ENCODE measurements around the gene TNS1.

The TNS1 gene

DNA sequence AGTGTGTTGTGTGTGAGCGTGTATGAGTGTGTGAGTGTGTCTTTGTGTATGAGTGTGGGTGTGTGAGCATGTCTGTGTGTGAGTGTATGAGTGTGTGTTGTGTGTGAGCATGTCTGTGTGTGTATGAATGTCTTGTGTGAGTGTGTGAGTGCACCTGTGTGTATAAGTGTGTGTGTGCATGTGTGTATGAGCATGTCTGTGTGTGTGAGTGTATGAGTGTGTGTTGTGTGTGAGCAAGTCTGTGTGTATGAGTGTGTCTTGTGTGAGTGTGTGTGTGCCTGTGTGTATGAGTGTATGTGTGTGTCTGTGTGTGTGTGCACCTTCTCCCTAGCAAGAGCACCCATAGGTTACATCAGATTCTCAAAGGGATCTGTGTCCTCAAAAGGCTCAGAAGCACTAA, 28.5 kb upstream of the TNS1 start:
- DNase-seq = no peak
- in situ Hi-C loops (cut with HindIII; ENCODE audit: low pct_ligation_motif_present, low pct_unique_long_range_greater_than_20kb, low sequenced_read_pairs) = no loop called here

- in situ Hi-C loops (cut with HindIII; ENCODE audit: low pct_ligation_motif_present, low pct_unique_long_range_greater_than_20kb, low sequenced_read_pairs) = no loop called here
- no peak for DNase-seq
These were observed 27.8 kb upstream of the TNS1 start for GRCh38 chr2:218030409-218031195.

- in situ Hi-C loops (cut with HindIII; ENCODE audit: low pct_ligation_motif_present, low pct_unique_long_range_greater_than_20kb, low sequenced_read_pairs) = no loop called here
- no peak for DNase-seq
These were observed 26.9 kb upstream of the TNS1 start for GRCh38 chr2:218029366-218030360.

GRCh38 chr2:218028562-218029348, 26.0 kb upstream of the TNS1 start:
- in situ Hi-C loops (cut with HindIII; ENCODE audit: low pct_ligation_motif_present, low pct_unique_long_range_greater_than_20kb, low sequenced_read_pairs) = no loop called here
- DNase-seq = no peak

GRCh38 chr2:218028189-218028495, 25.3 kb upstream of the TNS1 start:
- in situ Hi-C loops (cut with HindIII; ENCODE audit: low pct_ligation_motif_present, low pct_unique_long_range_greater_than_20kb, low sequenced_read_pairs) = no loop called here
- DNase-seq = no peak

- in situ Hi-C loops (cut with HindIII; ENCODE audit: low pct_ligation_motif_present, low pct_unique_long_range_greater_than_20kb, low sequenced_read_pairs) = no loop called here
- no peak for DNase-seq
These were observed 24.8 kb upstream of the TNS1 start for GRCh38 chr2:218027426-218028188.

- in situ Hi-C loops (cut with HindIII; ENCODE audit: low pct_ligation_motif_present, low pct_unique_long_range_greater_than_20kb, low sequenced_read_pairs) = no loop called here
These were observed 24.1 kb upstream of the TNS1 start for GRCh38 chr2:218026676-218027425.

GRCh38 chr2:218026244-218026643, 23.4 kb upstream of the TNS1 start:
- in situ Hi-C loops (cut with HindIII; ENCODE audit: low pct_ligation_motif_present, low pct_unique_long_range_greater_than_20kb, low sequenced_read_pairs) = no loop called here
- DNase-seq = no peak

More at GRCh38 chr2:218026676-218027425, 24.1 kb upstream of the TNS1 start:
- DNase-seq = no peak

DNA sequence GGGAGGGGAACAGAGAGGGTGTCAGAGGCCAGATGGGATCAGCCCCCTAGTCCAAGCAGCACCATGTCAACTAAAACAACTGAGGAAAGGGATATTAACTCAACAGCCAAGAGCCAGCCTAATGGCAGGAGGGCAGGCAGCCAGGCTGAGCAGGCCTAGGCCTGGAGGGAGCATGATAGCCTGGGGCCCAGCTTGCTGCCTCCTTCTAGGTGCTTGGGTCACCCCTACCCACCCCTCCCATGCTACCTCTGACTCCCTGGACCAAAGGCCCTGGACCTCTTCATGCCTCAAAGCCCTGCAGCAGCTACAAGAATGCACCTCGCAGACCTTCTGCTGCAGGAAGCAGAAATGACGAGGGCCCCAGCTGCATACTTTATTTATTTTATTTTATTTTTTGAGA, 22.1 kb upstream of the TNS1 start:
- no peak for DNase-seq
- in situ Hi-C loops (cut with HindIII; ENCODE audit: low pct_ligation_motif_present, low pct_unique_long_range_greater_than_20kb, low sequenced_read_pairs) = no loop called here

DNA sequence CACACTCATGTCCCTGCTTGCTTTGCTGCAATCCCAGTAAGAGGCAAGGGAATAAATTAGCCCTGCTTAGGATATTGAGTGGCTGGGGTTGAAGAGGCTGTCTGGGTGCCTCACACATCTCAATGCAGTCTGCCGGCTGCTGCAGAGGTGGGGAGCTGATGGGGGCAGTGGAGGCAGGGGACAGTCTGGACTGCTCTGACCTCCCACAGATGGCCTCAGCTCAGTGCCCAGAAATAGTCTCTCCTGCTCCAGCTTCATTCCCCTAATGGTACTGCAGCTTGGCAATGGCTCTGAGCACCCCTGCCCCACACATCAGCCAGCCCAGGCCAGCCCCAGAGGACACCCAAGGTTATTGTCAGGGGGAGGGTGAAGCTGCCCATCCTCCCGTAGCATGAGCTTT, 21.5 kb upstream of the TNS1 start:
- no peak for DNase-seq
- in situ Hi-C loops (cut with HindIII; ENCODE audit: low pct_ligation_motif_present, low pct_unique_long_range_greater_than_20kb, low sequenced_read_pairs) = no loop called here

GRCh38 chr2:218023636-218024035, 20.8 kb upstream of the TNS1 start:
- in situ Hi-C loops (cut with HindIII; ENCODE audit: low pct_ligation_motif_present, low pct_unique_long_range_greater_than_20kb, low sequenced_read_pairs) = no loop called here
- DNase-seq = no peak

- in situ Hi-C loops (cut with HindIII; ENCODE audit: low pct_ligation_motif_present, low pct_unique_long_range_greater_than_20kb, low sequenced_read_pairs) = no loop called here
- DNase-seq = no peak
These were observed 20.2 kb upstream of the TNS1 start for GRCh38 chr2:218022851-218023530.

DNA sequence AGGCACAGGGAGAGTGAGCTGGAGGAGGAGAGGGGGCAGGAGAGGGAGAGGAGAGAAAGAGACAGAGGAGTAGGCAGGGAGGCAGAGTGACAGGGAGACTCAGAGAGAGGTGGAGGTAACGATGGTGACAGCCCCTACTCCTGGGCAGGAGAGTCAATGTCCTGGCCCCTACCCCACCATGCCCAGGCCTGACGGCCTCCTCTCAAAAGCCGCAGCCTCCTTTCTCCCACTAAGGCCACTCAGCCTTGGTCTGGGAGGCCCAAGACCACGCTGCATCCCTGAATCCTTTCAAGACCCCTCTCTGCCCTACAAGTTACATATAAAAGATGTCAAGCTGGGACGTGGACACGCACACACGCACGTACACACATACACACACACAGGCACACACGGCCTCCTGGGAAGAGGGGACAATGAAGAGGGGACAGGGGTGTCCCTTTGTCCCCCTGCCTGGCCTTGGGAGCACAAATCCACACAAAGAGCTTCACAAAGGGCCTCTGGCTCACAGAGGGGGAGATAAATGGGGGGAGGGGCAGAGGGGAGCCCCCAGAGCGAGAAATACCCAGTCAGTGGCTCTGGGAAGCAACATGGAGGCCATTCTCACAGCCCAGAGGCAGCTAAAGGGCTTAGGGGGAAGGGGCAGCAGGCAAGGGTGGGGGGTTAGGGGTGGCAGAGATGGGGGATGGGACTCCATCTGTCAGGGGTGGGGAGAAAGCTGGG, 19.5 kb upstream of the TNS1 start:
- DNase-seq = no peak
- in situ Hi-C loops (cut with HindIII; ENCODE audit: low pct_ligation_motif_present, low pct_unique_long_range_greater_than_20kb, low sequenced_read_pairs) = no loop called here

DNA sequence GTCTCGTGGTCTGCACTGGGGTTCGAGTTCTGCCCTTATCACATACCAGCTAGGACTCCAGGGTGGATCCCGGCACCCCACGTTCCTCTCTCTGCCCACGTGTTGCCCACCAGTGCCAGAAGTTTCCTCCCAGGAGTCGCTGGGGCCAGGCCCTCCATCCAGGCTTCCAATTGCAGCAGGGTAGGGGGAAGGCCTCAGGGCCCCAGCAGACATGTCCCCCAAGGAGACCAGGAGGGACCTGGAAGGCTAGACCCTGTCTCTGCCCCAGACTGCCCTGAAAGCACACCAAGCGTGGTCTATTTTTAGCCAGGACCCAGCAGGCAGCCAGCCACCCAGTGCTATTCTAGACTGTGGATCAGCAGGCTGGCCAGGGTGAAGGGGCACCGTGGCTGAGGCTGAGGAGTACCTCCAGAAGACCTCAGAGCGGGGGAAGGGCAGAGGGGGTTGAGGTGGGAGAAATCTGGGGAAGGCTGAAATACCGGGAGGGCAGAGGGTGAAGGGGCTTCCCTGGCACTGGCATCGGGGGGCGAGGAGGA, 18.8 kb upstream of the TNS1 start:
- DNase-seq = no peak
- in situ Hi-C loops (cut with HindIII; ENCODE audit: low pct_ligation_motif_present, low pct_unique_long_range_greater_than_20kb, low sequenced_read_pairs) = no loop called here

- no peak for DNase-seq
- in situ Hi-C loops (cut with HindIII; ENCODE audit: low pct_ligation_motif_present, low pct_unique_long_range_greater_than_20kb, low sequenced_read_pairs) = no loop called here
These were observed 18.3 kb upstream of the TNS1 start for GRCh38 chr2:218020966-218021535.

DNA sequence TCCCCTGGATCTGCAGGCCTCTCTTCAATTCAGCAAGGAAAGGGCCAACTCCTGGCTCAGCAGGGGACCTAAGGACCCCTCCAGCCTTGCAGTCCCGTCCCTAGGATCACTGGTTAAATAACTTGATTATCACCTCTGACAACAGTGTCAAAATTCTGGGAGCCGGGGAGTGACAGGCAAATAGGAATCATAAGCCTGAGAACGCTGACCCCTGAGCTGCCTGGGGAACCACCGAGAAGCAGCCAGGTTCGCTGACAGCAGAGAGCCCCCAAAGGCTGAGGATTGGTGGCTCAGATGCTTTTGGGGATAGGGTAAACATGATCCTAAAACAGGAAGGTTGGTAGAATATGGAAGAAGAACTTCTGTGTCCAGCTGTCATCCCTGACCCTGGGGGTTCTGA, 17.5 kb upstream of the TNS1 start:
- no peak for DNase-seq
- in situ Hi-C loops (cut with HindIII; ENCODE audit: low pct_ligation_motif_present, low pct_unique_long_range_greater_than_20kb, low sequenced_read_pairs) = no loop called here
